Measurements from ENCODE around the gene LTA.
A peak's percentile ranks its signal among the peaks of the same experiment; 100 is the strongest.

The LTA gene

DNA sequence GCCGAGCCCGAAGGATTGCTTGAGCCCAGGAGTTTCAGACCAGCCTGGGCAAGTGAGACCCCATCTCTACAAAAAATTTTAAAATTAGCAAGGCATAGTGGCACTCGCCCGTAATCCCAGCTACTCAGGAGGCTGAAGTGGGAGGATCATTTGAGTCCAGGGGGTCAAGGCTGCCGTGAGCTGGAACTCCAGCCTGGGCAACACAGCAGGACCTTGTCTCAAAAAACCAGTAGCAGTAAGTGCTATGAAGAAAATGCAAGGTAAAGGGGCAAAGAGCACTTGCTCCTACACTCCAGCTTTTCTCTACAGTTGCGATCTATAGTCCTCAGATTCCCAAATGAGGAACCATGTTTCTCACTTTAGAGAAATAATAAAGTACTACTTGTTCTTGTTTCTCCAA lies 28.4 kb upstream of the LTA start:
- no peak for DNase-seq

- DNase-seq, result no peak
These were observed 27.4 kb upstream of the LTA start for GRCh38 chr6:31544676-31545075.

- DNase-seq, result no peak
These were observed 26.8 kb upstream of the LTA start for GRCh38 chr6:31545291-31545690.

GRCh38 chr6:31546339-31546957 lies 25.6 kb upstream of the LTA start, which contains the start of gene ATP6V1G2:
Gene ATP6V1G2, minus strand, starts transcription at chr6:31546608. Its CDS starts 49 bp downstream, at chr6:31546559.
- DNase-seq, result peak; percentile 90

- peak; percentile 91 for DNase-seq
These were observed 24.9 kb upstream of the LTA start, which contains the start of gene NFKBIL1 for GRCh38 chr6:31546958-31547726. Gene NFKBIL1, plus strand, starts transcription at chr6:31547608. Its CDS starts 87 bp downstream, at chr6:31547695.

DNA sequence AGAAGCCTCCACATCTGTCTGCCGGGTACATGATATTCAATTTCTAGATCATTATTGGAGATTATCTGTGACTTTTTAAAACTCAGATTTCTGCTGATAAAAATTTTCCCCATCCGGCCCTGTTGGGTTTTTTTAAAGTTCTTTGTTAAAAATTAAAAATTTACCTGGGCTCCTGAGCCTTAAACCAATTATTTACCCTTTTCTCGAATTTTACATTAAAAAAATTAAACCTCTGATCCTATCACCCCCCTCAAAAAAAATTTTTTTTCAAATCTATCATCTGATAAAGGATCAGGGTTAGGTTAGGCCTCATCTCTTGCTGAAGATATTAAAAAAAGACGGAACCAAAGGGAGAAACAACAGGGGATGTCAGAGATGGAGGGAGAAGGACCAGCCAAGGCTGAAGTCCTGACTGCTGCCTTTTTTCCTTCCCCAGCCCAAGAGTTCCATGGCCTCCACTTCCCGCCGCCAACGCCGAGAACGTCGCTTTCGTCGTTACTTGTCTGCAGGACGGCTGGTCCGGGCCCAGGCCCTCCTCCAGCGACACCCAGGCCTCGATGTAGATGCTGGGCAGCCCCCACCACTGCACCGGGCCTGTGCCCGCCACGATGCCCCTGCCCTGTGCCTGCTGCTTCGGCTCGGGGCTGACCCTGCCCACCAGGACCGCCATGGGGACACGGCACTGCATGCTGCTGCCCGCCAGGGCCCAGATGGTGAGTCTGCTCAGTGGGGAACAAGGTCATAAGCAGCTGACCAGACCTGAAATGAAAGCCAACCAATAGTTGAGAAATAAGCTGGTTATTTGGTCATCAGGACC lies 24.2 kb upstream of the LTA start:
- DNase-seq, result no peak

GRCh38 chr6:31548544-31548873 lies 23.6 kb upstream of the LTA start:
- no peak for DNase-seq

DNA sequence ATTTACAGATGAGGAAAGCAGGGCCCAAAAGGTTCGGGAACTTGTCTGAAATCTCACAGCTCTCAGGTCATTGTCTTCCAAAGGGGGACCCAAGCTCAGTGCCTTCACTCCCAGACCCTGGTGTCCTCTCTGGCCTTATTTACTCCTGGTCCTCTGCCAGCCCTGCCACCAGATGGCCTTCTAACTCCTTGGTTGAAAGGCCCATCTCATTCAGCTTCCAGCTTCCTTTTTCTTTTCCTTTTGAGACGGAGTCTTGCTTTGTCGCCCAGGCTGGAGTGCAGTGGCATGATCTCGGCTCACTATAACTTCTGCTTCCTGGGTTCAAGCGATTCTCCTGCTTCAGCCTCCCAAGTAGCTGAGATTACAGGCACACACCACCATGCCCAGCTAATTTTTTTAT lies 20.7 kb upstream of the LTA start:
- peak; percentile 72 for DNase-seq

- DNase-seq, result no peak
These were observed 15.8 kb upstream of the LTA start for GRCh38 chr6:31556307-31556706.

- DNase-seq, result no peak
These were observed 14.4 kb upstream of the LTA start for GRCh38 chr6:31557443-31558317.

DNA sequence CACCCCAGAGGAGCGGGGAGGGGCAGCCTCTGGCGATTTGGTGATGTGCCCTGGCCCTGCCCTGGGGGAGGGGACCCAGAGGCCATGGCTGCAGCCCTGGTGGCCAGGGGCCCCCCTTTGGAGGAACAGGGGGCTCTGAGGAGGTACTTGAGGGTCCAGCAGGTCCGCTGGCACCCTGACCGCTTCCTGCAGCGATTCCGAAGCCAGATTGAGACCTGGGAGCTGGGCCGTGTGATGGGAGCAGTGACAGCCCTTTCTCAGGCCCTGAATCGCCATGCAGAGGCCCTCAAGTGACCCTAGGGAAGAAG lies 13.8 kb upstream of the LTA start:
- DNase-seq, result no peak

DNA sequence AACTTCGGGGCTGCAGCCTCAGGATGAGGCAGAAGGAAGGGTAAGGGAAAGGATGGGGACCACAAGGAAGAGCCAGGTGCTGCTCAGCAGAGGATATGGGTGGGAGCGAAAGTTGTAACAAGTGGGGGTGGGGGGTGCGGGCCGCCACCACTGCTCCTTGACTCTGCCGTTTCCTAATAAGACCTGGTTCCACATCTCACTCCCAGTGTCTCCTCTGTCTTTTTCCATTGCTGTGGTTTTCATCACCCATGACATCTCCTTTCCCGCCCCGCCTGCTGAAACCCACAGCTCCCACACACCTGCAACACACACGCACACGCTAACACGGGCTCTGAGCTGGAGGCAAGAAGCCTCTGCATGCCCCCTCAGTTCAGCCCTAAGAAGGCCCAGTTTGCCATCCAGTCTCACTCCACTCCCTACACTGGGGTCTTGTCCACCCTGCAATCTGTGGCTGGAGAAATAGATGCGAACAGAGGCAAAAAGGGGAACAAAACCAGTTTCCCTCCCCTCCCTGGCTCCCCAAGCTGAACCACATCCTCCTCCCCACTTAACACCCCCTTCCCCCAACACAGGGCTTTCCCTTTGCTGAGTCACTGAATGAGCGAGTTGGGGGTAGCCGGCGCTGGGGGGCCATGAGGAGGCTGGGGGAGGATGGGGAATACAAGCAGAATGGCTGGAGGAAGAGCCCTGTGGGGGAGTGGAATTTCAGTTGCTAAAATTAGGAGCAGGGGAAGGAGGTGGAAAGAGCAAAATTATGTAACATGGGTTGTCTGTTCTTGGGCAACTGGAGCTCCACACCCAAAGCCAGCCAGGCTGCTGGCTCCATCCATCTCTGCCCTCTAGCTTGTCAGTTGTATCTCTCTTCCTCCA lies 13.2 kb upstream of the LTA start:
- peak; percentile 81 for DNase-seq

GRCh38 chr6:31559606-31559957 lies 12.5 kb upstream of the LTA start:
- no peak for DNase-seq

- peak; percentile 53 for DNase-seq
These were observed 12.0 kb upstream of the LTA start for GRCh38 chr6:31559958-31560696.

- no peak for DNase-seq
These were observed 11.4 kb upstream of the LTA start for GRCh38 chr6:31560697-31561058.

- DNase-seq, result peak; percentile 10
These were observed 4.3 kb upstream of the LTA start for GRCh38 chr6:31567531-31568370.

GRCh38 chr6:31568537-31568961 lies 3.5 kb upstream of the LTA start:
- peak; percentile 78 for DNase-seq

DNA sequence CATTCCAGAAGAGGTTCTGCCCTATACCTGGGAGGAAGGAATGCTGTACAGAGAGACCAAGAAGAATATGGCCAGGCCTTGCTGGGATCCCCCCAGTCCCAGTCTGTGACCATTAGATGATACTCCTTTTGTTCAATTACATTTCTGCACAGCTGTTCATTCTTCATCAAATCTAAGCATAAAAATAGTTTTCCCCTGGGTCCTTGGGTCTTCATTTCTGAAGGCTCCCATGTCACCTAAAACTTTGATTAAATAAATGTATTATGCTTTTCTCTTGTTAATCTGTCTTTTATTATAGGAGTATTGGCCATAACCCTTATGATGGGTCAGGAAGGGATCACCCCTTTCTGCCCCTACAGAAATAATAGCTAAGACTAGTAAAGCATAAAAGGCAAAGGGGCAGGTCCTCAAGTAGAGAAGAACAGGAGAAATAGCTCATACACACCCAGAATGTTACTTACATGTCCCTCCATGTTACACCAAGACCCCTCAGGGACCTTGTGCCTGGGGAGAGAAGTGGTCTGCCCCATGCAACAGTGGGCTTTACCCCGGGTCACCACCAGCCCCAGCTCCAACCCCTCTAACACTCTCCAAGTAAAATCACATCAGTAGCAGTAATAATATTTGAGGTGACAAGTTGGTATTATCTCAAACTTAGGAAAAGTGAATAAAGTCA lies 2.1 kb upstream of the LTA start:
- DNase-seq, result no peak

GRCh38 chr6:31573239-31574105 lies 1.4 kb downstream of the LTA start:
- no peak for DNase-seq
